ENCODE data around the gene SLC6A7.
A peak's percentile ranks its signal among the peaks of the same experiment; 100 is the strongest.

The SLC6A7 gene

GRCh38 chr5:150189728-150190502 lies at the start of gene SLC6A7:
TSS of gene SLC6A7 (plus strand) at chr5:150190062. CDS start at chr5:150190328, 266 bp downstream.
- peaks cover 74% of the 10 kb centered on the region for H3K27me3 ChIP-seq (ENCODE audit: control insufficient read depth, insufficient read depth, low read length)
- no peak within 1 kb of the TSS for H3K9ac ChIP-seq (ENCODE audit: low read depth, low read length)
- no peak within 1 kb of the TSS for H3K27ac ChIP-seq (ENCODE audit: low read depth, low read length)
- H3K9me3 ChIP-seq (ENCODE audit: control insufficient read depth, insufficient read depth, low read length): no peaks in the 10 kb centered on the region
- H3K4me3 ChIP-seq (ENCODE audit: low read depth, low read length): peak within 1 kb of the TSS; percentile 56
- H3K4me1 ChIP-seq (ENCODE audit: control insufficient read depth, insufficient read depth, low read length): peaks cover 15% of the 10 kb centered on the region; the same call in 1 of the 2 replicates
- no peaks in the 10 kb centered on the region for H3K36me3 ChIP-seq (ENCODE audit: control insufficient read depth, insufficient read depth, low read length)

DNA sequence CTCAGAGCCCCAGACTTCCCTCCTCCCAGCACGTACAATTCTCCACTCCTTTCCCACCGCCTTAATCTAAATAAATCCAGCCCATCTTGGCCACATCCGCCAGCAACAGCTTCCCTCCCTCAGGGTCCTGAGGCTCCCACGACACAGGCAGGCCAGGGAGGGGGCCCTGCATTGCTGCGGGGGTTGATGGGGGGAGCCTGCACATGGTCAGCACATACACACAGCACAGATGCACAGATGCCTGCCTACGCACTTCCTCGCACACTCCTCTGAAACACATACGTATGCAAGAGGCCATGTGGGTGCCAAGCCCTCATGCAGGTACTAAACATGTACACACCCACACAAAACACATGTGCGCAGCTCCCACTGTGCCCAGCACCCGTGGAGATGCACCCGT lies 49.0 kb upstream of the SLC6A7 start:
- Histone ChIP-seq H3K9ac (ENCODE audit: low read depth, low read length) (no peak overlapping the region), H3K4me3 (ENCODE audit: low read depth, low read length) (no peak overlapping the region), H3K27me3 (ENCODE audit: control insufficient read depth, insufficient read depth, low read length) (no peaks in the 10 kb centered on the region), H3K36me3 (ENCODE audit: control insufficient read depth, insufficient read depth, low read length) (no peaks in the 10 kb centered on the region), H3K27ac (ENCODE audit: low read depth, low read length) (no peak overlapping the region), H3K4me1 (ENCODE audit: control insufficient read depth, insufficient read depth, low read length) (peaks cover 48% of the 10 kb centered on the region), H3K9me3 (ENCODE audit: control insufficient read depth, insufficient read depth, low read length) (no peaks in the 10 kb centered on the region)

GRCh38 chr5:150141544-150142184 lies 48.2 kb upstream of the SLC6A7 start:
- H3K4me3 ChIP-seq (ENCODE audit: low read depth, low read length): no peak overlapping the region
- H3K27ac ChIP-seq (ENCODE audit: low read depth, low read length): no peak overlapping the region
- H3K9ac ChIP-seq (ENCODE audit: low read depth, low read length): no peak overlapping the region
- H3K27me3 ChIP-seq (ENCODE audit: control insufficient read depth, insufficient read depth, low read length): no peaks in the 10 kb centered on the region
- H3K9me3 ChIP-seq (ENCODE audit: control insufficient read depth, insufficient read depth, low read length): no peaks in the 10 kb centered on the region
- peaks cover 43% of the 10 kb centered on the region for H3K4me1 ChIP-seq (ENCODE audit: control insufficient read depth, insufficient read depth, low read length)
- H3K36me3 ChIP-seq (ENCODE audit: control insufficient read depth, insufficient read depth, low read length): no peaks in the 10 kb centered on the region

- Histone ChIP-seq H3K27ac (ENCODE audit: low read depth, low read length) (no peak overlapping the region), H3K9me3 (ENCODE audit: control insufficient read depth, insufficient read depth, low read length) (no peaks in the 10 kb centered on the region), H3K27me3 (ENCODE audit: control insufficient read depth, insufficient read depth, low read length) (no peaks in the 10 kb centered on the region), H3K4me3 (ENCODE audit: low read depth, low read length) (no peak overlapping the region), H3K4me1 (ENCODE audit: control insufficient read depth, insufficient read depth, low read length) (peaks cover 39% of the 10 kb centered on the region), H3K9ac (ENCODE audit: low read depth, low read length) (no peak overlapping the region), H3K36me3 (ENCODE audit: control insufficient read depth, insufficient read depth, low read length) (no peaks in the 10 kb centered on the region)
These were observed 47.5 kb upstream of the SLC6A7 start for GRCh38 chr5:150142185-150142958.

GRCh38 chr5:150142959-150143349 lies 46.9 kb upstream of the SLC6A7 start:
- H3K4me3 ChIP-seq (ENCODE audit: low read depth, low read length): no peak overlapping the region
- no peaks in the 10 kb centered on the region for H3K27me3 ChIP-seq (ENCODE audit: control insufficient read depth, insufficient read depth, low read length)
- H3K9me3 ChIP-seq (ENCODE audit: control insufficient read depth, insufficient read depth, low read length): no peaks in the 10 kb centered on the region
- H3K9ac ChIP-seq (ENCODE audit: low read depth, low read length): no peak overlapping the region
- H3K4me1 ChIP-seq (ENCODE audit: control insufficient read depth, insufficient read depth, low read length): peaks cover 34% of the 10 kb centered on the region
- H3K27ac ChIP-seq (ENCODE audit: low read depth, low read length): no peak overlapping the region
- no peaks in the 10 kb centered on the region for H3K36me3 ChIP-seq (ENCODE audit: control insufficient read depth, insufficient read depth, low read length)

DNA sequence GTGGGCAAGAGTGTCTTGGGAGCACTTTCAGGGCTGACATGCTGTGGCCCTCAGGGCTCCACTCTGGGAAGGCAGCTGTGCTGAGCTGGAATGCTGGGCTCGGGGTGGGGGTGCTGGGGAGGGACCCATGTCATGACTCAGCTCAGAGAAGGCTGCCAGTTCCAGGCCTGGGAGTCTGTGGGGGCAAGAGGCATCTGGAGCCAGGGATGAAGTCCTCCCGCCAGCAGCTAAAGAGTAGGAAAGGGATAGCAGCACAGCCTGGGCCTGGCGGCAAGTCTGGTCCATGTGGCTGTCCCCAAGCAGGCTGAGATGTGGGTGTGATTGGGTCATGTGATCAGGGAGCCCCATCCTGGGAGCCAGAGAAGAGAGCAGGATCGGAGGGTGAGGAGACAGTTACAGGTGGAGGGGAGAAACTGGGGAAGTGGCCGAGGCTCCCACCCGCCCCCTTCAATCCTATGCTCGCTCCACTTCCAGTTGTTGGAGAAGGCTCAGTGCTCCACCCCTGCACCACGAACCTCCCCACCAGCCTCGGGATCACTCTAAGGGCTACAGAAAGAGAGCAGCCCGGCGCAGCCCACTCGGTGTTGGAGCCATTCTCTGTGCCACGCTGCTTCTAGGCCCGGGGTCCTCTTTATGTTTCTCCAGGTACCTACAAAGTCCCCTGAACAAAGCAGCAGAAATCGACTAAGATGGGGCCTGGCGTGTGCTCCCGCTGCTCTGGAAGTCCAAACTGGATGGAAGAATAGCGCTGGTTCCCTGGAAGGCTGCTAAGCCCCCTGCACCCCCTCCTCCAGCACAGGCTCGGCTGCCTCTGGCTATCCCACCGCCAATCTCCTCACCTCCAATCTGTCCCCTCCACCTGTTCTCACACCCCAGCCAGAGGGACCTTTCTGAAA lies 46.3 kb upstream of the SLC6A7 start:
- no peaks in the 10 kb centered on the region for H3K27me3 ChIP-seq (ENCODE audit: control insufficient read depth, insufficient read depth, low read length)
- peaks cover 27% of the 10 kb centered on the region for H3K4me1 ChIP-seq (ENCODE audit: control insufficient read depth, insufficient read depth, low read length)
- no peak overlapping the region for H3K4me3 ChIP-seq (ENCODE audit: low read depth, low read length)
- no peak overlapping the region for H3K27ac ChIP-seq (ENCODE audit: low read depth, low read length)
- H3K36me3 ChIP-seq (ENCODE audit: control insufficient read depth, insufficient read depth, low read length): no peaks in the 10 kb centered on the region
- H3K9me3 ChIP-seq (ENCODE audit: control insufficient read depth, insufficient read depth, low read length): no peaks in the 10 kb centered on the region
- no peak overlapping the region for H3K9ac ChIP-seq (ENCODE audit: low read depth, low read length)

GRCh38 chr5:150144246-150144801 lies 45.5 kb upstream of the SLC6A7 start:
- no peaks in the 10 kb centered on the region for H3K9me3 ChIP-seq (ENCODE audit: control insufficient read depth, insufficient read depth, low read length)
- H3K27me3 ChIP-seq (ENCODE audit: control insufficient read depth, insufficient read depth, low read length): no peaks in the 10 kb centered on the region
- peaks cover 20% of the 10 kb centered on the region for H3K4me1 ChIP-seq (ENCODE audit: control insufficient read depth, insufficient read depth, low read length)
- H3K9ac ChIP-seq (ENCODE audit: low read depth, low read length): no peak overlapping the region
- no peak overlapping the region for H3K4me3 ChIP-seq (ENCODE audit: low read depth, low read length)
- peak overlapping the region; percentile 52 for H3K27ac ChIP-seq (ENCODE audit: low read depth, low read length)
- no peaks in the 10 kb centered on the region for H3K36me3 ChIP-seq (ENCODE audit: control insufficient read depth, insufficient read depth, low read length)

DNA sequence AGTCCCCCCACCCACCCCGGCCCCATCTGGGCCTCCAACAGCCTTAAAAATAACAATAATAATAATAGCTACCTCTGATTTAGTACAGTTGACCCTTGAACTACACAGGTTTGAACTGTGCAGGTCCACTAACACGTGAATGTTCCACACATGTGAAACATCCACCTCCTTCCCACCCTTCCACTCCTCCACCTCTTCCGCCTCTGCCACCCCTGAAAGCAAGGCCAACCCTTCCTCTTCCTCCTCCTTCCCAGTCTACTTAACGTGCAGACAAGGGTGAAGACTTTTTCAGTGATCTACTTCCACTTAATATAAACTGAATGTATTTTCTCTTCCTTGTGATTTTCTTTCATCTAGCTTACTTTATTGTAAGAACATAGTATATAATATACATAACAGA lies 45.0 kb upstream of the SLC6A7 start:
- Histone ChIP-seq H3K4me3 (ENCODE audit: low read depth, low read length) (no peak overlapping the region), H3K27me3 (ENCODE audit: control insufficient read depth, insufficient read depth, low read length) (no peaks in the 10 kb centered on the region), H3K27ac (ENCODE audit: low read depth, low read length) (no peak overlapping the region), H3K9me3 (ENCODE audit: control insufficient read depth, insufficient read depth, low read length) (no peaks in the 10 kb centered on the region), H3K36me3 (ENCODE audit: control insufficient read depth, insufficient read depth, low read length) (no peaks in the 10 kb centered on the region), H3K4me1 (ENCODE audit: control insufficient read depth, insufficient read depth, low read length) (peaks cover 17% of the 10 kb centered on the region), H3K9ac (ENCODE audit: low read depth, low read length) (no peak overlapping the region)

- H3K36me3 ChIP-seq (ENCODE audit: control insufficient read depth, insufficient read depth, low read length): no peaks in the 10 kb centered on the region
- no peaks in the 10 kb centered on the region for H3K27me3 ChIP-seq (ENCODE audit: control insufficient read depth, insufficient read depth, low read length)
- H3K9me3 ChIP-seq (ENCODE audit: control insufficient read depth, insufficient read depth, low read length): no peaks in the 10 kb centered on the region
- no peak overlapping the region for H3K27ac ChIP-seq (ENCODE audit: low read depth, low read length)
- H3K4me3 ChIP-seq (ENCODE audit: low read depth, low read length): no peak overlapping the region
- no peak overlapping the region for H3K9ac ChIP-seq (ENCODE audit: low read depth, low read length)
- H3K4me1 ChIP-seq (ENCODE audit: control insufficient read depth, insufficient read depth, low read length): peaks cover 17% of the 10 kb centered on the region
These were observed 43.6 kb upstream of the SLC6A7 start for GRCh38 chr5:150146235-150146634.

DNA sequence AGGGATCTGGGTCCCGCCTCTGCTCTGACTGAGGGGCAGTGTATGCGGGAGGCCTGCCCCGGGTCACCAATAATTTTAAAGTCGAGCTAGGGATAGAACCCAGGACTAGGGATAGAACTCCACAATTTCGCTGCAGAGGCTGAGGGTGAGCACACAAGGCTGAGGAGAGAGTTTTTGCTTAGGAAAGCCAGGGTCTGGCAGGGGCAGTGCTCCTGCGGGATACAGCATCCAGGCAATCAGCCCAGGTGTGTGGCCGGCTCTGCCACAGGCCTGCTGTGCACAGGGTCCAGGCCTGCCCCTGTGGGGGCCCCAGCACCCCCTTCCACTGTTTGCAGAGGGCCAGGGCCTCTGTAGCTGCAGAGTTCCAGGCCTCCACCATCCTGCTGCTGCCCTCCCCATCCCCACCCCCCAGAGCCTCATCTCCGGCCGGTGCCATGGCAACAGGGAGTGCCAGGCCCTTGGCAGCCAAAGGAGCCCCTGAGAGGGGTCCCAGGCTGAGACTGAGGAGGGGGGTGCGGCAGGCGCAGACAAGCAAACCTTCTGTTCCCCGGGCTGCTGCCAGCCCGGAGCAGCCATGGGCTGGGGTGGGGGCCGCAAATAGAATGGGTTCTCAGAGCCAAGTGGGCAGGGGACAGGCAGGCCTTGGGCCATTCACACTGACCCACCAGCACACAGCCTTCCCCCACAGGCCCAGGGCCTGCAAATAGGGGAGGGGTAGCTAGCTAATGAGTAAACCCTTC lies 42.8 kb upstream of the SLC6A7 start:
- Histone ChIP-seq H3K27ac (ENCODE audit: low read depth, low read length) (no peak overlapping the region), H3K27me3 (ENCODE audit: control insufficient read depth, insufficient read depth, low read length) (no peaks in the 10 kb centered on the region), H3K9ac (ENCODE audit: low read depth, low read length) (no peak overlapping the region), H3K4me3 (ENCODE audit: low read depth, low read length) (no peak overlapping the region), H3K4me1 (ENCODE audit: control insufficient read depth, insufficient read depth, low read length) (peaks cover 17% of the 10 kb centered on the region), H3K9me3 (ENCODE audit: control insufficient read depth, insufficient read depth, low read length) (no peaks in the 10 kb centered on the region), H3K36me3 (ENCODE audit: control insufficient read depth, insufficient read depth, low read length) (no peaks in the 10 kb centered on the region)
